OCI-LY3 (cell line): ENCODE measurements around the gene COL12A1.

Experiments
- CTCF ChIP-seq: fragments of 200-600, 300-600 bp; sonication (generic); IDR thresholded peaks from 2 replicates; pipeline ENCODE4 v1.5.1; 2014; ENCODE audit warnings: antibody characterized with exemption, low read length, low read depth
- EZH2phosphoT487 ChIP-seq: fragments of 200-600 bp; shearing (Covaris generic); IDR thresholded peaks from 2 replicates; pipeline ENCODE4 v1.6.1; 2018; ENCODE audit warnings: antibody characterized with exemption, mixed run types, low read depth

DNA sequence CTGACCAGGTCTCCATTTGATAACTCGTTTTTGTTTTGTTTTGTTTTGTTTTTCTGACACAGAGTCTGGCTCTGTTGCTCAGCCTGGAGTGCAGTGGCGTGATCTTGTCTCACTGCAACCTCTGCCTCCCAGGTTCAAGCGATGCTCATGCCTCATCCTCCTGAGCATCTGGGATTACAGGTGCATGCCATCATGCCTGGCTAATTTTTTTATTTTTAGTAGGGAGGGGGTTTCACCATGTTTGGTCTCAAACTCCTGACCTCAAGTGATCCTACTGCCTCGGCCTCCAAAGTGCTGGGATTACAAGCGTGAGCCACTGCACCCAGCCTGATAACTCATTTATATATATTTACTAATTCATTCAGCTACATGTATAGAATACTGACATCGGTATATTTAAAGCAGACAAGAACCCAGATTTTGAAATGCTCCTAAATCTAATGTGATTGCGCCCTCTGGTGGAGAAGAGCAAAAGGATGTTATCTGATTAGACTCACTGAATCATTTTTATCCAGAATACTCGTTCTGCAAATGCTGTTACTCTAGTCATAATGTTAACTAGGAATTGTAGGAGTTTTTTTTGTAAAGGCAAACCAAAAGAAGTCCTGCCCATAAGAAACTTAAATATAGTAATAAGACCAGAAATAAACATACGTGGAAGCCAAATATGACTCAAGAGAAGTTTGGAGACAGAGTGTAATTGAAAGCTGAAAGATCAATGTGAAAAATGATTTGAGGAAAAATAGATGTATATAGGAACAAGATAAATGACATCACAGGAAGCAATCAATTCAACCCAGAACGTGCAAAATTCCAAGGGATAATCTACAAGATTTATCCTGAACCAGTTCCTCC is 5.3 kb upstream of the COL12A1 start:
- peak; percentile 91 for TF ChIP-seq CTCF
- no peak for TF ChIP-seq EZH2phosphoT487
